Mesothelial cell of epicardium (in vitro differentiated cells): Measurements from ENCODE around the gene FANCI. TPM values are rescaled to one million over a fixed set of nuclear protein-coding genes. Genes with fewer than 3 reads are reported as not detected.

ENCODE experiments used
- DNase-seq, 2 experiments: peaks; one replicate each; pipeline ENCODE4 v3.0.0; 2021; ENCODE audit warnings: low spot score in 2 of 2; ENCODE audit not compliant: unreplicated experiment in 2 of 2
- H3K27ac Mint-ChIP-seq: 2 replicates; pipeline ENCODE4 v1.8.0; 2021; ENCODE audit warnings: mixed read lengths
- H3K27me3 Mint-ChIP-seq: 2 replicates; pipeline ENCODE4 v1.8.0; 2021; ENCODE audit warnings: low read depth, mixed read lengths
- H3K36me3 Mint-ChIP-seq: 2 replicates; pipeline ENCODE4 v1.8.0; 2021; ENCODE audit warnings: mixed read lengths
- H3K4me1 Mint-ChIP-seq: 2 replicates; pipeline ENCODE4 v1.8.0; 2021; ENCODE audit warnings: mixed read lengths
- H3K4me3 Mint-ChIP-seq: 2 replicates; pipeline ENCODE4 v1.8.0; 2021; ENCODE audit warnings: mild to moderate bottlenecking, moderate library complexity, mixed read lengths
- H3K9me3 Mint-ChIP-seq: 2 replicates; pipeline ENCODE4 v1.8.0; 2021; ENCODE audit warnings: mixed read lengths
- CTCF ChIP-seq: fragments of 200-600 bp; sonication (generic); IDR thresholded peaks from one replicate; pipeline ENCODE4 v1.5.0; 2021; ENCODE audit warnings: antibody characterized with exemption; ENCODE audit not compliant: unreplicated experiment
- total RNA-seq: library from RNA; stranded (reverse); gene quantifications from 3 replicates; pipeline ENCODE4 v1.2.1, GENCODE V29; 2021

FANCI gene
- total RNA-seq, 1 donor from 2014 or later = 37.2 TPM

- Mint-ChIP-seq H3K4me1 (peaks cover 3% of the 10 kb centered on the region), H3K9me3 (no peaks in the 10 kb centered on the region), H3K36me3 (peaks cover 26% of the 10 kb centered on the region), H3K27ac (no peak overlapping the region), H3K27me3 (no peaks in the 10 kb centered on the region), H3K4me3 (no peak overlapping the region)
- no peak for DNase-seq
- no peak for TF ChIP-seq CTCF
Observed at GRCh38 chr15:89308236-89308635, 64.5 kb downstream of the FANCI start.

- no peak overlapping the region for H3K27ac Mint-ChIP-seq
- peaks cover 3% of the 10 kb centered on the region for H3K4me1 Mint-ChIP-seq
- no peaks in the 10 kb centered on the region for H3K27me3 Mint-ChIP-seq
- H3K4me3 Mint-ChIP-seq = no peak overlapping the region
- H3K36me3 Mint-ChIP-seq = peaks cover 20% of the 10 kb centered on the region
- DNase-seq = no peak
- no peak for TF ChIP-seq CTCF
- no peaks in the 10 kb centered on the region for H3K9me3 Mint-ChIP-seq
Observed at GRCh38 chr15:89309993-89310392, 66.2 kb downstream of the FANCI start.

- Mint-ChIP-seq H3K27ac (peak overlapping the region; percentile 5), H3K4me3 (no peak overlapping the region), H3K27me3 (no peaks in the 10 kb centered on the region), H3K36me3 (peaks cover 37% of the 10 kb centered on the region), H3K9me3 (no peaks in the 10 kb centered on the region), H3K4me1 (peaks cover under 1% of the 10 kb centered on the region)
- TF ChIP-seq CTCF = no peak
- DNase-seq = no peak
Observed at GRCh38 chr15:89315375-89315929, 71.7 kb downstream of the FANCI start.

GRCh38 chr15:89316504-89316903 is 72.7 kb downstream of the FANCI start:
- TF ChIP-seq CTCF = no peak
- no peak for DNase-seq
- Mint-ChIP-seq H3K4me3 (no peak overlapping the region), H3K4me1 (no peaks in the 10 kb centered on the region), H3K36me3 (peaks cover 36% of the 10 kb centered on the region), H3K27ac (no peak overlapping the region), H3K27me3 (no peaks in the 10 kb centered on the region), H3K9me3 (no peaks in the 10 kb centered on the region)

- Mint-ChIP-seq H3K27me3 (no peaks in the 10 kb centered on the region), H3K27ac (no peak overlapping the region), H3K36me3 (peaks cover 40% of the 10 kb centered on the region), H3K4me1 (no peaks in the 10 kb centered on the region), H3K9me3 (no peaks in the 10 kb centered on the region), H3K4me3 (no peak overlapping the region)
- DNase-seq = no peak
- no peak for TF ChIP-seq CTCF
Observed at GRCh38 chr15:89317186-89317720, 73.5 kb downstream of the FANCI start.
